Stimulated activated CD8-positive, alpha-beta memory T cell treated with anti-CD3 and anti-CD28 coated beads, Interleukin-7, amount 100 ng/mL, for 4 hours (primary cell): ENCODE data around the gene TMEM176A.
"Not testable (repeated sequence)": the region's sequence is repeated elsewhere in the genome, so short reads cannot be mapped to it uniquely, and the experiment has no call there.

Experiments used
- DNase-seq, 2 donors: peaks; one replicate each; pipeline ENCODE4 v3.0.0-alpha.2; 2020; ENCODE audit warnings: low read depth in 2 of 2

The TMEM176A gene

GRCh38 chr7:150788474-150789269 lies 11.9 kb upstream of the TMEM176A start:
- DNase-seq, result no peak

- no peak for DNase-seq
Measured at GRCh38 chr7:150790416-150791075, 10.0 kb upstream of the TMEM176A start.

- no peak for DNase-seq
Measured at GRCh38 chr7:150791304-150791703, 9.3 kb upstream of the TMEM176A start.

GRCh38 chr7:150791746-150792452 lies 8.7 kb upstream of the TMEM176A start:
- no peak for DNase-seq

GRCh38 chr7:150793569-150794238 lies 6.9 kb upstream of the TMEM176A start:
- DNase-seq, result no peak

DNA sequence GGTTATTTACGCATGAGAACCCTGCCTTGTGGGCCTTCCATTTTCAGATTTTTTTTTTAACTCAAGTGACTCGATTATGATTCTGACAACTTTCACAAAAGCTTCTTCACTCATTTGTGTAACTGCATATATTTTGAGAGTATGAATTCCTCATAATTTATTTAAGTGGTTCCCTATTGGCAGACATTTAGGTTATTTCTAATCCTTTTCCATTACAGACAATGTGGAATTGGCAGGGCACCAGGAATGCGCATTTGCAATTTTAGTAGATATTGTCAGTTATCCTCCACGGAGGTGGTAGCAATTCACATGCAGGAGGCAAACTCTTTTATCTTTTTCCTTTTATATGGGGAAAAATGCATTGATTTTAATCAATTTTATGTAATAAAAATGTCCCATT lies 2.9 kb upstream of the TMEM176A start:
- no peak for DNase-seq

DNA sequence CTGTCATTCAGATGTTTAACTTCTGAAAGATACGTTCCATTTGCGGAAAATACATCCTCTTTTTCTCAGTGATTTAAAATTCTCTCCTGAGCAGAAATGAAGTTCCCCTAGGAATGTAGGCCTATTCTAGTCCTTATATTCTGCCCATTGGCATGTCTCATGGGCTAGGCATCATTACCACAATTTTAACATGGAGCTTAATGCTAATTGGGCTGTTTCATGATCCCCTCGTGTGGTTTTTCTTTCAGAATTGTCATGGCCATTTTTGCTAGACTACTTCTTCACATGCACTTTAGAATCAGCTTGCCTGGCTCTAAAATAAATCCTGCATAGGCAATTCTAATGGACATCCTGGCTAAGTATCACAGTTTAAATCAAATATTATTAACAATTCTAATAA lies 1.4 kb upstream of the TMEM176A start:
- DNase-seq, result no peak

GRCh38 chr7:150799741-150800580 lies 608 bp upstream of the TMEM176A start, which contains the start of gene TMEM176B:
Gene TMEM176B, minus strand, starts transcription at chr7:150800364. Its CDS starts 3,795 bp downstream, at chr7:150796569.
- DNase-seq, result no peak

GRCh38 chr7:150801242-150801945 lies 825 bp downstream of the TMEM176A start:
- no peak for DNase-seq

- DNase-seq, result no peak
Measured at GRCh38 chr7:150801946-150802771, 1.6 kb downstream of the TMEM176A start.

DNA sequence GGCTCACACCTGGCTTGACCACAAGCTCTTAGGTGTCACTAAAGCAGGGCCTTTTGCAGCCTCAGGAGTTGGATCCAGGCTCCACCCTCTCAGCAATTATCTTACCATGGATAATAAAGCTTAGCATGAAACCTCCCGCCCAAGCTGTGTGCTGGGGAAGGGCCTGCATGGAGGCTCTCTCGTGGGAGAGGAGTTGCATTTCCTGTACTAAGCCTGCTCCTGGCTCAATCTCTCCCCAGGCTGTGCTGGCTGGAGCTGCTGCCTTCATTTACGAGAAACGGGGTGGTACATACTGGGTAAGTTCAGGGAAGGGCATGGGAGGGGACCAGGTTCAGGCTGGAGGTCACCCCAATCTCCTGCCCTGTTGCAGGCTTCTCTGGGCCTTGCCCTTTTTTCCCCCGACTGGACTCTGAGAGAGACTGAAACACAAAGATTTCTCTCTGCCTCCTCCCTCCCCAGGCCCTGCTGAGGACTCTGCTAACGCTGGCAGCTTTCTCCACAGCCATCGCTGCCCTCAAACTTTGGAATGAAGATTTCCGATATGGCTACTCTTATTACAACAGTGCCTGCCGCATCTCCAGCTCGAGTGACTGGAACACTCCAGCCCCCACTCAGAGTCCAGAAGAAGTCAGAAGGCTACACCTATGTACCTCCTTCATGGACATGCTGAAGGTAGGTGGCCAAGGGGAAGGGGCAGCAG lies 2.7 kb downstream of the TMEM176A start:
- no peak for DNase-seq

GRCh38 chr7:150804802-150805201 lies 4.2 kb downstream of the TMEM176A start:
- no peak for DNase-seq

GRCh38 chr7:150805864-150806263 lies 5.3 kb downstream of the TMEM176A start:
- no peak for DNase-seq

GRCh38 chr7:150806454-150806853 lies 5.9 kb downstream of the TMEM176A start:
- DNase-seq, result no peak

DNA sequence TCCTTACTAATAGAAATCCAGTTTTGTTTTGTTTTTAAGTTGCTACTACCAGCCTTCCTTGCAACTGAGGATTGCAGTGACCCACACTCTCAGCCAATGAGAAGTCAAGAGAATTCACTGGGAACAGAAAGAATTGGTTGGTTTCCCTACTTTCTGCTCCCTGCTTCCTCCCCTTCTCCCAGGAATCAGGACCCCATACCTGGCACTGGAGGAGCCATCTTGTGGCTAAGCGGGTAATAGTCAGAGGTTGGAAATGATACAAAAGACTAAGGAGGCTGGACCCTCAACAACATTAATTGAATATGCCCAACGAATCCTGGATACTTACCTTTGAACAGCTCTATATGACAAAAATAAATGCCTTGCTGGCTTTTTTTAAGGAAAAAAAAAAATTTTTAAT lies 6.3 kb downstream of the TMEM176A start:
- no peak for DNase-seq

GRCh38 chr7:150807616-150808438 lies 7.3 kb downstream of the TMEM176A start:
- not testable (repeated sequence) for DNase-seq

- no peak for DNase-seq
Measured at GRCh38 chr7:150814328-150815001, 13.9 kb downstream of the TMEM176A start.
